Vagina (tissue), 2 donors: ENCODE results near the gene NPM3.

ENCODE experiments used
- CTCF ChIP-seq, 3 experiments: fragments of 450-650 bp in 2 of 3; fragments of 200-600 bp in 1 of 3; sonication (generic) in 1 of 3; IDR thresholded peaks; one replicate each; pipeline ENCODE4 v1.5.1; 2017 to 2019; ENCODE audit warnings: antibody characterized with exemption in 3 of 3, mild to moderate bottlenecking in 2 of 3, moderate library complexity in 2 of 3
- POLR2AphosphoS5 ChIP-seq, 2 donors: sonication (generic); formaldehyde crosslinking; IDR thresholded peaks; one replicate each; pipeline ENCODE4 v1.9.0; 2017; ENCODE audit warnings: antibody characterized with exemption in 2 of 2, mild to moderate bottlenecking in 2 of 2, low read depth in 1 of 2; ENCODE audit not compliant: insufficient read depth in 1 of 2

- no peak for TF ChIP-seq CTCF (IDR thresholded peaks at IDR 0.05)
- TF ChIP-seq POLR2AphosphoS5 (IDR thresholded peaks at IDR 0.05; ENCODE audit: insufficient read depth in 1 of 2, low read depth in 1 of 2), result no peak
Measured at GRCh38 chr10:101826852-101827434, 43.7 kb upstream of the NPM3 start.
